Pancreas (tissue), 10 donors: ENCODE data around the gene PRPF4. TPM values are rescaled to one million over a fixed set of nuclear protein-coding genes. Genes with fewer than 3 reads are reported as not detected.
"Not testable (repeated sequence)": the region's sequence is repeated elsewhere in the genome, so short reads cannot be mapped to it uniquely, and the experiment has no call there.

Experiments used
- ATAC-seq, 4 donors: fragments of 200-7000 bp; cut with Tn5 transposase; one replicate each; pipeline versions ENCODE4 v1.8.0 to v1.9.1; 2020; ENCODE audit warnings: mild to moderate bottlenecking in 4 of 4, moderate library complexity in 4 of 4
- DNase-seq, 6 donors: peaks; one replicate each; pipeline ENCODE4 v3.0.0-alpha.2; 2020
- FAIRE-seq: peaks from 2 replicates; lab custom pipeline; 2012; peaks lifted over from hg19 to GRCh38; lab: Jason Lieb, UNC
- H3K27ac ChIP-seq, 4 donors: fragments of 200-600 bp; sonication (generic); 1 replicate in 3 of 4; 2 replicates in 1 of 4; pipeline versions ENCODE4 v1.5.0 to v1.8.0; 2020
- H3K27me3 ChIP-seq, 4 donors: fragments of 200-600 bp; one replicate each; pipeline ENCODE4 v1.8.0; 2021
- H3K36me3 ChIP-seq, 3 donors: fragments of 200-600 bp; sonication (generic) in 1 of 3; one replicate each; pipeline versions ENCODE4 v1.5.0 to v1.8.0; 2020 to 2021
- H3K4me1 ChIP-seq, 3 donors: fragments of 200-600 bp; one replicate each; pipeline ENCODE4 v1.8.0; 2021
- H3K4me3 ChIP-seq, 4 donors: fragments of 200-600 bp; sonication (generic) in 2 of 4; one replicate each; pipeline versions ENCODE4 v1.5.0 to v1.8.0; 2020 to 2021
- H3K9me3 ChIP-seq, 4 donors: fragments of 200-600 bp; one replicate each; pipeline ENCODE4 v1.8.0; 2021
- CTCF ChIP-seq, 4 donors: fragments of 200-600 bp; sonication (generic) in 3 of 4; IDR thresholded peaks; one replicate each; pipeline versions ENCODE4 v1.5.0 to v1.8.0; 2021; ENCODE audit warnings: antibody characterized with exemption in 4 of 4
- WGBS, 2 donors: extraction: QIAGEN DNeasy Blood & Tissue Kit; methylation state at CpG; one replicate each; pipeline ENCODE4 v1.1.7; 2013; 5-methylcytosine and 5-hydroxymethylcytosine counted together
- intact Hi-C, 3 donors: fragments of 100-400 bp; cut with DNase I; formaldehyde crosslinking; loops; one replicate each; pipeline versions ENCODE4 v1.11.1 to v1.14.2; 2022
- polyA plus RNA-seq, 2 donors: library from polyadenylated mRNA; stranded (reverse); fragments of 200-250 nt; gene quantifications; one replicate each; pipeline ENCODE4 v1.2.3, GENCODE V29; 2013
- total RNA-seq, 6 donors: library from RNA; stranded (reverse); fragmentation: NEBNext Ultra II Directional in 4 of 6; extraction: Animal tissue kit (Norgen Biotek cat#: 25700) in 4 of 6; gene quantifications; one replicate each; pipeline versions ENCODE4 v1.2.1 to v1.2.4, GENCODE V29; 2021 to 2023
- donor health status: healthy with polysubstance abuse.
- donor health status: DM: no; HTN: no; CAD: no; lungs with moderate emphysema.
- donor health status: DM: no; HTN: no; CAD: no.
- donor health status: control.
- donor health status: control.
- donor health status: Bipolar disorder and iron deficiency.
- donor health status: DM: yes; HTN: yes; CAD: no.
- donor health status: DM: no; HTN: no; CAD: no.
- donor health status: DM: no; HTN: no; CAD: no.
- donor health status: DM: yes; HTN: yes; CAD: no.

The PRPF4 gene
- total RNA-seq (10 to 100 TPM in 2 of 6 donors, 1 to 10 TPM in 4; 5.5 to 10.8 (median 8.4) TPM), polyA plus RNA-seq (1 to 10 TPM; 5.1 to 9.4 TPM)

- H3K4me1 ChIP-seq: peaks cover 0 to 13% (median 5%) of the 10 kb centered on the region in 3 donors
- intact Hi-C loops: no loop called here
- peak; percentile 87 for FAIRE-seq
- H3K27me3 ChIP-seq: no peaks in the 10 kb centered on the region
- no peak for TF ChIP-seq CTCF (IDR thresholded peaks at IDR 0.05)
- 0% methylated on average over 62 to 63 of the region's 63 CpGs for WGBS, 2 donors
- H3K36me3 ChIP-seq: peaks cover 0 to 45% (median 13%) of the 10 kb centered on the region in 3 donors
- DNase-seq: peak; percentile 94 to 98 (median 96)
- peak within 1 kb of the TSS; percentile 50 to 78 (median 60) for H3K4me3 ChIP-seq
- peak; percentile 94 to 98 (median 98) for ATAC-seq
- no peaks in the 10 kb centered on the region for H3K9me3 ChIP-seq
- peak within 1 kb of the TSS; percentile 72 to 85 (median 78) for H3K27ac ChIP-seq
Measured at GRCh38 chr9:113275157-113276131, at the start of gene PRPF4, which contains the start of gene CDC26. PRPF4 (plus strand) TSS chr9:113275658; CDS start chr9:113275744, 86 bp downstream. CDC26 (minus strand) TSS chr9:113275572; CDS start chr9:113272507, 3,065 bp downstream.

- 52 to 84% methylated on average over 1 of the region's 1 CpG for WGBS, 2 donors
- intact Hi-C loops: no loop called here
- Histone ChIP-seq H3K4me1 (peaks cover 0 to 16% (median 8%) of the 10 kb centered on the region in 3 donors), H3K27me3 (no peaks in the 10 kb centered on the region), H3K27ac (no peak overlapping the region), H3K4me3 (no peak overlapping the region), H3K9me3 (no peaks in the 10 kb centered on the region), H3K36me3 (no peaks in the 10 kb centered on the region)
- no peak for ATAC-seq
- FAIRE-seq: no peak
- TF ChIP-seq CTCF (IDR thresholded peaks at IDR 0.05): no peak
- no peak for DNase-seq
Measured at GRCh38 chr9:113227436-113227835, 48.0 kb upstream of the PRPF4 start.

- DNase-seq (no peak), FAIRE-seq (no peak), ATAC-seq (peak in 1 of 4 donors; percentile 46)
- H3K4me1 ChIP-seq: peaks cover 0 to 14% (median 6%) of the 10 kb centered on the region in 3 donors
- 56 to 61% methylated on average over 3 of the region's 3 CpGs for WGBS, 2 donors
- H3K27ac ChIP-seq: no peak overlapping the region
- intact Hi-C loops: no loop called here
- H3K4me3 ChIP-seq: no peak overlapping the region
- no peaks in the 10 kb centered on the region for H3K9me3 ChIP-seq
- no peaks in the 10 kb centered on the region for H3K27me3 ChIP-seq
- TF ChIP-seq CTCF (IDR thresholded peaks at IDR 0.05): no peak
- no peaks in the 10 kb centered on the region for H3K36me3 ChIP-seq
Measured at GRCh38 chr9:113228130-113228665, 47.3 kb upstream of the PRPF4 start.

GRCh38 chr9:113231701-113232100 lies 43.8 kb upstream of the PRPF4 start:
- Histone ChIP-seq H3K27me3 (no peaks in the 10 kb centered on the region), H3K4me3 (no peak overlapping the region), H3K4me1 (peaks cover 0 to 15% (median 12%) of the 10 kb centered on the region in 3 donors), H3K27ac (no peak overlapping the region), H3K36me3 (no peaks in the 10 kb centered on the region), H3K9me3 (no peaks in the 10 kb centered on the region)
- FAIRE-seq (no peak), ATAC-seq (no peak), DNase-seq (no peak)
- intact Hi-C loops: no loop called here
- 93 to 97% methylated on average over 2 of the region's 2 CpGs for WGBS, 2 donors
- TF ChIP-seq CTCF (IDR thresholded peaks at IDR 0.05): no peak

GRCh38 chr9:113235701-113236255 lies 39.7 kb upstream of the PRPF4 start:
- peak overlapping the region in 1 of 4 donors; percentile 42 for H3K27ac ChIP-seq
- H3K36me3 ChIP-seq, H3K9me3 ChIP-seq, DNase-seq, intact Hi-C loops, FAIRE-seq, H3K27me3 ChIP-seq, H3K4me3 ChIP-seq: not testable (repeated sequence)
- WGBS, 2 donors: 71 to 76% methylated on average over 10 of the region's 10 CpGs
- peak in 1 of 4 donors; percentile 44 for ATAC-seq
- H3K4me1 ChIP-seq: peaks cover 0 to 12% (median 7%) of the 10 kb centered on the region in 3 donors
